GM12878 (cell line): ENCODE data around the gene TMEM150A. TPM values are rescaled to one million over a fixed set of nuclear protein-coding genes. Genes with fewer than 3 reads are reported as not detected.

Source experiments
- ATAC-seq: fragments of 200-7000 bp; cut with Tn5 transposase; 3 replicates; pipeline ENCODE4 v1.9.1; 2020; ENCODE audit warnings: mild to moderate bottlenecking, moderate library complexity
- BruUV-seq: library from RNA; stranded (reverse); fragments of 400-500 nt; replicated peaks from 2 replicates; lab custom pipeline; 2021; lab: Mats Ljungman, UMichigan
- CTCF ChIA-PET: fragments of 300-600 bp; sonication (Branson Sonifier 250); formaldehyde crosslinking; extraction: SDS; loops from one replicate; lab custom pipeline; 2021; ENCODE audit warnings: inconsistent platforms; lab: Yijun Ruan, JAX
- POLR2A ChIA-PET: fragments of 350-600 bp; formaldehyde crosslinking; extraction: SDS; loops from one replicate; lab custom pipeline; 2021; ENCODE audit warnings: inconsistent platforms; lab: Charles Lee
- RAD21 ChIA-PET: fragments of 300-600 bp; sonication (Branson Sonifier 250); formaldehyde crosslinking; loops from one replicate; lab custom pipeline; 2023; ENCODE audit warnings: antibody characterized with exemption; ENCODE audit not compliant: unreplicated experiment; lab: Charles Lee
- SMC1A ChIA-PET: fragments of 300-600 bp; sonication (Branson Sonifier 250); formaldehyde crosslinking; loops from one replicate; lab custom pipeline; 2023; ENCODE audit not compliant: unreplicated experiment, uncharacterized antibody; lab: Charles Lee
- DNase-seq: peaks from one replicate; pipeline ENCODE4 v3.0.0-alpha.2; 2011; ENCODE audit warnings: low read depth, low spot score
- FAIRE-seq: peaks from 3 replicates; lab custom pipeline; 2011; peaks lifted over from hg19 to GRCh38; lab: Jason Lieb, UNC
- H2AFZ ChIP-seq: 2 replicates; pipeline ENCODE4 v1.6.0; 2011; ENCODE audit warnings: low read depth, low read length, control low read depth; ENCODE audit not compliant: control insufficient read depth
- H3K27ac ChIP-seq: 2 replicates; pipeline ENCODE4 v1.5.1; 2011; ENCODE audit warnings: control low read depth; ENCODE audit not compliant: control insufficient read depth, insufficient read depth
- H3K27me3 ChIP-seq, 2 experiments: replicated peaks in 1 of 2; 2 replicates each; pipeline versions ENCODE4 v1.6.0 to v1.6.1; 2011; ENCODE audit warnings: low read length in 1 of 2; ENCODE audit not compliant: control insufficient read depth in 2 of 2, insufficient read depth in 2 of 2
- H3K36me3 ChIP-seq, 2 experiments: 2 replicates each; pipeline ENCODE4 v1.5.1; 2011; ENCODE audit warnings: low read length in 1 of 2; ENCODE audit not compliant: control insufficient read depth in 2 of 2, insufficient read depth in 2 of 2
- H3K4me1 ChIP-seq: 2 replicates; pipeline ENCODE4 v1.6.1; 2011; ENCODE audit warnings: mild to moderate bottlenecking, low read length, moderate library complexity, mixed read lengths; ENCODE audit not compliant: control insufficient read depth, insufficient read depth
- H3K4me2 ChIP-seq: 2 replicates; pipeline ENCODE4 v1.6.0; 2011; ENCODE audit warnings: control low read depth; ENCODE audit not compliant: control insufficient read depth, insufficient read depth
- H3K4me3 ChIP-seq: fragments of 200-600 bp; sonication (generic); 2 replicates; pipeline ENCODE4 v1.5.1; 2016
- H3K79me2 ChIP-seq: 2 replicates; pipeline ENCODE4 v1.6.0; 2011; ENCODE audit warnings: low read length; ENCODE audit not compliant: control insufficient read depth, insufficient read depth
- H3K9ac ChIP-seq: 2 replicates; pipeline ENCODE4 v1.8.0; 2011; ENCODE audit warnings: low read length, control low read depth, mixed read lengths; ENCODE audit not compliant: control insufficient read depth, insufficient read depth
- H3K9me3 ChIP-seq: replicated peaks from 3 replicates; pipeline ENCODE4 v1.5.1; 2011; ENCODE audit warnings: mild to moderate bottlenecking, low read length; ENCODE audit not compliant: control insufficient read depth, insufficient read depth
- H4K20me1 ChIP-seq: 2 replicates; pipeline ENCODE4 v1.6.0; 2011; ENCODE audit not compliant: control insufficient read depth, insufficient read depth
- ASH2L ChIP-seq: fragments of 300-600, 200-600 bp; sonication (generic); IDR thresholded peaks from 2 replicates; pipeline ENCODE4 v1.6.1; 2017; ENCODE audit warnings: low read depth, mild to moderate bottlenecking, borderline replicate concordance
- CHD2 ChIP-seq: IDR thresholded peaks from 2 replicates; pipeline ENCODE4 v1.6.1; 2011; ENCODE audit warnings: low read depth, low read length, improper control_type of control experiment, borderline replicate concordance
- CREM ChIP-seq: IDR thresholded peaks from 2 replicates; pipeline ENCODE4 v1.6.1; 2014; ENCODE audit warnings: antibody characterized with exemption, low read depth
- EGR1 ChIP-seq, 2 experiments: IDR thresholded peaks; 1 replicate in 1 of 2; 2 replicates in 1 of 2; pipeline ENCODE4 v1.6.1; 2011 to 2012; ENCODE audit warnings: low read depth in 2 of 2, low read length in 2 of 2, borderline replicate concordance in 1 of 2, mild to moderate bottlenecking in 1 of 2, moderate library complexity in 1 of 2
- FOS ChIP-seq: IDR thresholded peaks from 3 replicates; pipeline ENCODE4 v1.6.1; 2011; ENCODE audit warnings: borderline replicate concordance; ENCODE audit not compliant: insufficient read length; ENCODE audit errors: extremely low read depth
- HSF1 ChIP-seq: fragments of 150-350 bp; IDR thresholded peaks from 2 replicates; pipeline ENCODE4 v1.6.1; 2014; ENCODE audit warnings: mild to moderate bottlenecking, low read depth, low read length
- IKZF1 ChIP-seq: fragments of 450-650 bp; conservative IDR thresholded peaks from 2 replicates; pipeline ENCODE4 v1.6.1; 2017; ENCODE audit warnings: antibody characterized with exemption, mild to moderate bottlenecking
- IRF4 ChIP-seq: IDR thresholded peaks from 2 replicates; pipeline ENCODE4 v1.6.1; 2011; ENCODE audit warnings: low read depth, low read length
- KLF5 ChIP-seq: fragments of 450-650 bp; IDR thresholded peaks from 2 replicates; pipeline ENCODE4 v1.6.1; 2014; ENCODE audit warnings: mild to moderate bottlenecking; ENCODE audit not compliant: partially characterized antibody
- MYC ChIP-seq: IDR thresholded peaks from 2 replicates; pipeline ENCODE4 v1.6.1; 2011; ENCODE audit warnings: mild to moderate bottlenecking, low read length, moderate library complexity, inconsistent platforms; ENCODE audit not compliant: insufficient read depth, insufficient replicate concordance, insufficient read length, severe bottlenecking
- NBN ChIP-seq: fragments of 450-650 bp; IDR thresholded peaks from 2 replicates; pipeline ENCODE4 v1.6.1; 2016
- NR2C2 ChIP-seq: IDR thresholded peaks from 2 replicates; pipeline ENCODE4 v1.6.1; 2011; ENCODE audit warnings: borderline replicate concordance, low read depth; ENCODE audit not compliant: control insufficient read depth, insufficient read length
- PBX3 ChIP-seq: IDR thresholded peaks from 2 replicates; pipeline ENCODE4 v1.6.1; 2011; ENCODE audit warnings: mild to moderate bottlenecking, low read depth, low read length, moderate library complexity; ENCODE audit not compliant: insufficient replicate concordance
- SMAD1 ChIP-seq: fragments of 450-650 bp; IDR thresholded peaks from 2 replicates; pipeline ENCODE4 v1.6.1; 2018; ENCODE audit warnings: mild to moderate bottlenecking, low read depth; ENCODE audit not compliant: partially characterized antibody
- SREBF2 ChIP-seq: IDR thresholded peaks from 2 replicates; pipeline ENCODE4 v1.6.1; 2012; ENCODE audit warnings: mild to moderate bottlenecking, low read length
- TCF3 ChIP-seq: IDR thresholded peaks from 2 replicates; pipeline ENCODE4 v1.6.1; 2012; ENCODE audit warnings: low read depth, mild to moderate bottlenecking, low read length, borderline replicate concordance; ENCODE audit not compliant: insufficient read depth
- ZNF687 ChIP-seq: fragments of 450-650 bp; IDR thresholded peaks from 2 replicates; pipeline ENCODE4 v1.6.1; 2017; ENCODE audit warnings: mild to moderate bottlenecking, moderate library complexity
- WGBS: methylation state at CpG from one replicate; pipeline ENCODE4 v1.1.6; 2016; ENCODE audit warnings: low lambda C conversion rate; ENCODE audit not compliant: insufficient replicate concordance, insufficient coverage; ENCODE audit errors: missing lambda C conversion rate; 5-methylcytosine and 5-hydroxymethylcytosine counted together
- in situ Hi-C: fragments of 300-500 bp; cut with MboI; formaldehyde crosslinking; loops from 9 replicates; pipeline ENCODE4 v1.14.3; 2018; ENCODE audit warnings: mixed read lengths
- intact Hi-C: fragments of 100-400 bp; cut with micrococcal nuclease; formaldehyde crosslinking; loops from one replicate; pipeline ENCODE4 v1.14.2; 2022; ENCODE audit not compliant: unreplicated experiment
- polyA plus RNA-seq, 11 experiments: library from polyadenylated mRNA; depleted of rRNA in 4 of 11; unstranded in 6 of 11; stranded (reverse) in 5 of 11; fragments of >200 nt; fragmentation: Nextera tagmentation in 4 of 11; fragmentation: Illumina TruSeq in 1 of 11; extraction: Ambion mirVana in 4 of 11; extraction: Trizol in 1 of 11; gene quantifications; 1 replicate in 1 of 11; 2 replicates in 10 of 11; pipeline versions ENCODE4 v1.2.1 to v1.2.3, GENCODE V29; 2011 to 2016; ENCODE audit warnings: inconsistent platforms in 2 of 11, missing spikeins in 2 of 11, low read depth in 1 of 11
- total RNA-seq, 4 experiments: library from RNA; depleted of rRNA in 3 of 4; stranded (reverse); fragments of >200 nt in 3 of 4; fragmentation: Illumina TruSeq in 1 of 4; extraction: Trizol in 1 of 4; gene quantifications; 2 replicates each; pipeline versions ENCODE4 v1.2.1 to v1.2.3, GENCODE V29; 2013 to 2021

TMEM150A gene
- total and polyA plus RNA-seq, 10 of the 15 experiments (the other 5 are each of a cell fraction or from before 2014, with no cell fraction given), result 0.45 to 4.4 (median 2.6) TPM

GRCh38 chr2:85598594-85599340 lies 3.7 kb downstream of the TMEM150A start:
- Histone ChIP-seq H3K79me2 (peaks cover 28% of the 10 kb centered on the region), H3K9ac (no peak overlapping the region), H3K4me2 (no peak overlapping the region), H3K4me1 (peaks cover 9% of the 10 kb centered on the region), H3K9me3 (no peaks in the 10 kb centered on the region), H2AFZ (no peak overlapping the region), H3K4me3 (no peak overlapping the region), H4K20me1 (no peaks in the 10 kb centered on the region), H3K36me3 (peaks cover 0 to 14% of the 10 kb centered on the region in 2 experiments; a peak in 3 of 4 replicates), H3K27me3 (no peaks in the 10 kb centered on the region), H3K27ac (no peak overlapping the region)
- SMC1A ChIA-PET, result no interaction called here
- no TSS peak for BruUV-seq
- TF ChIP-seq PBX3 (no peak), IKZF1 (no peak), MYC (no peak), SREBF2 (no peak), NBN (no peak), FOS (no peak), SMAD1 (no peak), CREM (no peak), CHD2 (no peak), IRF4 (no peak), KLF5 (no peak), TCF3 (no peak), HSF1 (no peak), EGR1 (IDR thresholded peaks at IDR 0.05; ENCODE audit: borderline replicate concordance in 1 of 2, low read depth in 2 of 2, low read length in 2 of 2) (no peak), ZNF687 (no peak), NR2C2 (no peak), ASH2L (no peak)
- ATAC-seq (no peak), FAIRE-seq (no peak), DNase-seq (no peak)
- RAD21 ChIA-PET, result no interaction called here
- CTCF ChIA-PET, result no interaction called here
- 85% methylated on average over 14 of the region's 14 CpGs for WGBS
- POLR2A ChIA-PET, result no interaction called here
- intact Hi-C loops (no loop called here), in situ Hi-C loops (no loop called here)
